Measurements from ENCODE around the gene VENTX.

Gene VENTX

DNA sequence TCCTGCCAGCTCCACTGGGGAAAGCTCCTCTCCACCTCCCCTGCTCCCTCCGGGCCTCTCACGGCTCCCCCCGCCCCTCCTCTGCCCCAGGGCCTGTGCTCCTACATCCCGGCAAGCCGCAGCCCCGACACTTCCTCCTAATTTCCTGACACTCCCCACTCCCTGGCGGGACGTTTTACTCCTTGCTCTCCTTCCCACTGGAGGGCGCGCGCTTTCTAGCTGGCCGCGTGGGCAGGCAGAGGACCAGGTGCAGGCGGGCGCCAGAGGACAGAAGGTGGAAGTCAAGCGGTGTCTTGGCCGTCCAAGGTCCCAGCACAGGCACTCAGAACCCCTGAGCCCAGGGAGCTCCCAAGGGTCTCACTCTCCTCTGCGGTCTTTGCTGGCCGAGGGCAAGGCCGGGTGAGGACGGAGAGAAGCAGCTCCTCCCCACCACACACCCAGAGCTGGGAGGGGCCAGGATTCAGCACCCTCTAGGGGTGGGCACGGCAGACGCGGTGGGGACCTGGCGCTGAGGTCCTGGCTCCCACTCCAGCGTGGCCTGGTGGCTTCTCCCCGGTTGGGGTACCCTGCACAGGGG lies 19.9 kb downstream of the VENTX start:
- peak; percentile 42 for DNase-seq (ENCODE audit: low read depth)
- no peak overlapping the region for H3K4me3 ChIP-seq (replicated peaks; ENCODE audit: low read depth, low read length)
- TF ChIP-seq, protein P1, sequence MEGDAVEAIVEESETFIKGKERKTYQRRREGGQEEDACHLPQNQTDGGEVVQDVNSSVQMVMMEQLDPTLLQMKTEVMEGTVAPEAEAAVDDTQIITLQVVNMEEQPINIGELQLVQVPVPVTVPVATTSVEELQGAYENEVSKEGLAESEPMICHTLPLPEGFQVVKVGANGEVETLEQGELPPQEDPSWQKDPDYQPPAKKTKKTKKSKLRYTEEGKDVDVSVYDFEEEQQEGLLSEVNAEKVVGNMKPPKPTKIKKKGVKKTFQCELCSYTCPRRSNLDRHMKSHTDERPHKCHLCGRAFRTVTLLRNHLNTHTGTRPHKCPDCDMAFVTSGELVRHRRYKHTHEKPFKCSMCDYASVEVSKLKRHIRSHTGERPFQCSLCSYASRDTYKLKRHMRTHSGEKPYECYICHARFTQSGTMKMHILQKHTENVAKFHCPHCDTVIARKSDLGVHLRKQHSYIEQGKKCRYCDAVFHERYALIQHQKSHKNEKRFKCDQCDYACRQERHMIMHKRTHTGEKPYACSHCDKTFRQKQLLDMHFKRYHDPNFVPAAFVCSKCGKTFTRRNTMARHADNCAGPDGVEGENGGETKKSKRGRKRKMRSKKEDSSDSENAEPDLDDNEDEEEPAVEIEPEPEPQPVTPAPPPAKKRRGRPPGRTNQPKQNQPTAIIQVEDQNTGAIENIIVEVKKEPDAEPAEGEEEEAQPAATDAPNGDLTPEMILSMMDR (IDR thresholded peaks at IDR 0.05; ENCODE audit: low read length, missing control alignments), result peak; percentile 40

DNA sequence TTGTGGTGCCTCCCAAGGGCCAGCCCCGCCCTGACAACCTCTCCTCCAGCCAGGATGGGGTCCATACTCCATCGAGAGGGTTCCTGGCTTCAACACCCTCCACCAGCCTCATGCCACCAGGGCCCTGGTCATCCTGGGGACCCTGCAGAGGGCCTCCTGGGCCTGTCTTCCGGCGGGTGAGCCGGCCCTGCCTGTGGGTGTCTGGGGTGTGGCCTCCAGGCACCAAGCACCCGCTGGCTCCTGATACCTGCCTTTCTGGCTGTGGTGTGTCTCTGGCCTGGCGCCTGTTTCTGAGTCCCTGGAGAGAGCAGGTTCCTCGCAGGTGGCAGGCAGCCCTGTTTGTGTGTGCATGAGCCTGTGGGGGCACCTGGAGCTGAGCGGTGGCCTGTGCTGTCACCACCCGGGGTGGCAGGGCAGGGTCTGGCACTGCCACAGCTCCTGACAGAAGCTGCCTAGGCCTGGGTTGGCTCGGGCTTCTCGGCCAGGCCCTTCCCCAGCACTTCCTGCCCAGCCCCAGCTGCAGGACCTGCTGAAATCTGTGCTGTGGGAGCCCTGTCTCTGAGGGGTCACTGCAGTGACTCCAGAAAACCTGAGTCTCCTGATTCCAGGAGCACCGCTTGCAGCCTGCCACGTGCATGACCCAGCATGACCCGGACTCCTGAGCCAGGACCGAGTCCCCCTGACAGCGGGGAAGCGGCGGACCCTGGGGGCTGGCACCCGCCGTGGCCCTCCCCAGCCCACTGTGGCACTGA lies 20.6 kb downstream of the VENTX start:
- TF ChIP-seq, protein P1 (IDR thresholded peaks at IDR 0.05; ENCODE audit: low read length, missing control alignments), result no peak
- DNase-seq (ENCODE audit: low read depth), result no peak
- no peak overlapping the region for H3K4me3 ChIP-seq (replicated peaks; ENCODE audit: low read depth, low read length)

- TF ChIP-seq, protein P1 (IDR thresholded peaks at IDR 0.05; ENCODE audit: low read length, missing control alignments), result no peak
- no peak overlapping the region for H3K4me3 ChIP-seq (replicated peaks; ENCODE audit: low read depth, low read length)
- DNase-seq (ENCODE audit: low read depth), result peak; percentile 99
Observed at GRCh38 chr10:133258818-133259601, 21.4 kb downstream of the VENTX start.

- H3K4me3 ChIP-seq (replicated peaks; ENCODE audit: low read depth, low read length), result no peak overlapping the region
- TF ChIP-seq, protein P1 (IDR thresholded peaks at IDR 0.05; ENCODE audit: low read length, missing control alignments), result no peak
- DNase-seq (ENCODE audit: low read depth), result no peak
Observed at GRCh38 chr10:133259602-133259989, 21.9 kb downstream of the VENTX start.

- peak overlapping the region; percentile 41 for H3K4me3 ChIP-seq (replicated peaks; ENCODE audit: low read depth, low read length)
- TF ChIP-seq, protein P1 (IDR thresholded peaks at IDR 0.05; ENCODE audit: low read length, missing control alignments), result no peak
- no peak for DNase-seq (ENCODE audit: low read depth)
Observed at GRCh38 chr10:133260895-133261725, 23.5 kb downstream of the VENTX start.

DNA sequence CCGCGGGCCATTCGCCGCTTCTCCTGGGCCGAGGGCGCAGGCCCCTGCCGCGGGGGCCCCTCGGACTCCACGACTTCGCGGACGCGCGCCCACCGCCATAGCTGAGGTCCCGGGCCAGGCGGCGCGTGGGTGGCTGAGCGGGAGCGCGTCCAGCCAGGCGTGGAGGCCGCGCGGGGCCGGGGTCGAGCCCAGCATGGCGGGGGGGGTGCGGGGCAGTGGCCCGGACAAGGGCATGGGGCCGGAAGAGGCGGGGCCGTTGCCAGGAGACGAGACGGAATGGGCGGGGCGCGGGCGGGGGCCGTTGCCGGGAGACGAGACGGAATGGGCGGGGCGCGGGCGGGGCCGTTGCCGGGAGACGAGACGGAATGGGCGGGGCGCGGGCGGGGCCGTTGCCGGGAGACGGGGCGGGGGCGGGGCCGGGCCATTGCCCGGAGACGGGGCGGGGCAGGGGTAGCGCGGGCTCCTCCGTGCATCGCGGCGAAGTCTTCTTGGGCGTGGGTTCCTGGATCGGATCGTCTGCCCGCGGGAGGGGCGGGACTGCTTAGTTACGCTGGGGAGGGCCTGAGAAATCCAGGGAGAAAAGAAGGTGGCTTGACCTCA lies 24.2 kb downstream of the VENTX start:
- peak; percentile 53 for DNase-seq (ENCODE audit: low read depth)
- peak overlapping the region; percentile 41 for H3K4me3 ChIP-seq (replicated peaks; ENCODE audit: low read depth, low read length)
- TF ChIP-seq, protein P1 (IDR thresholded peaks at IDR 0.05; ENCODE audit: low read length, missing control alignments), result no peak
